Activated naive CD4-positive, alpha-beta T cell treated with Interleukin-2 at 50 U/mL for 16 hours (primary cell): Measurements from ENCODE around the gene PCBP2.
A peak's percentile ranks its signal among the peaks of the same experiment; 100 is the strongest.
"Not testable (repeated sequence)": the region's sequence is repeated elsewhere in the genome, so short reads cannot be mapped to it uniquely, and the experiment has no call there.

Source experiments
- DNase-seq: peaks from one replicate; pipeline ENCODE4 v3.0.0-alpha.2; 2020

The PCBP2 gene

DNA sequence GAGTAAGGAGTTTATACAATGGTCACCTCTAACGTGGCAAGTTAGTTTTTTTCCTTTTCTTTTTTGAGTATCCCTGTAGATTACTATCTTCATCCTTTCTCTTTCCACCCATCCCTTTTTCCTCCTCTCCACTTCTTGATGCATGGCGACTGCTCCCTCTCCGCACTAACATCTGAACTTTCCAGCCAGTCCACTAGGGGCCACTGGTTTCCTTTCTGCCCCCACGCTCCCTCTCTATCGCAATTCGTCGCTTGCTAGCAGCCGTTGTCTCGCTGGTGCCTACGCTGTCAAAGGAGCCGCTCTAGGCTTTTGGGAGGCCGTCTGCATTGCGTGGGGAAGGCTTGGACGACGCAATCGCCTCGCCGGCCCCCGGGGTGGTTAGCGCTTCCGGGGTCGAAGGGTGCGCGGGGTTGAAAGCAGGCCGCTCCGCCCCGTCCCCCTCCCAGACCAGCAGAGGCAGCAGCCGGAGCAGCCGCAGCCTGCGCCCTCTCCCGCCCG is at the start of gene PCBP2:
TSS of gene PCBP2 (plus strand) at position 442 of the 498 bp plus-strand sequence. CDS start 2,699 bp downstream, outside the sequence.
- peak; percentile 98 for DNase-seq

DNA sequence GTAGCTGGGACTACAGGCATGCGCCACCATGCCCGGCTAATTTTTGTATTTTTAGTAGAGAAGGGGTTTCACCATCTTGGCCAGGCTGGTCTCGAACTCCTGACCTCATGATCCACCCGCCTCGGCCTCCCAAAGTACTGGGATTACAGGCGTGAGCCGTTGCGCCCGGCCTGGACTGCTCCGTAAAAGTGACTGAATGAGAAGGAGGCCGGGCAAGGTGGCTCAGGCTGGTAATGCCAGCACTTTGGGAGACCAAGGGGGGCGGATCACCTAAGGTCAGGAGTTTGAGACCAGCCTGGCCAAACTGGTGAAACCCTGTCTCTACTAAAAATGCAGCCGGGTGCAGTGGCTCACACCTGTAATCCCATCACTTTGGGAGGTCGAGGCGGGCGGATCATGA is 49.6 kb upstream of the PCBP2 start:
- not testable (repeated sequence) for DNase-seq

DNA sequence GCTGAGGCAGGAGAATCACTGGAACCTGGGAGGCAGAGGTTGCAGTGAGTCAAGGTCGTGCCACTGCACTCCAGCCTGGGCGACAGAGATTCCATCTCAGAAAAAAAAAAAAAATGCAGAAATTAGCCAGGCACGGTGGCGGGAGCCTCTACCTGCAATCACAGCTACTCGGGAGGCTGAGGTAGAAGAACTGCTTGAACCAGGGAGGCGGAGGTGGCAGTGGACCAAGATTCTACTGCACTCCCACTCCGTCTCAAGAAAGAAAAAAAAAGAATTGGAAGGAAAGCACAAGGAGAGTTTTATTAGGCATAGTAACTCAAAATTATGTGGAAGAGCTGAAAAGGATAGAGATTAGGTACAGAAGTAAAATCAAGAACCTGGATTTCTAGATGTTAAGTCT is 49.0 kb upstream of the PCBP2 start:
- no peak for DNase-seq

DNA sequence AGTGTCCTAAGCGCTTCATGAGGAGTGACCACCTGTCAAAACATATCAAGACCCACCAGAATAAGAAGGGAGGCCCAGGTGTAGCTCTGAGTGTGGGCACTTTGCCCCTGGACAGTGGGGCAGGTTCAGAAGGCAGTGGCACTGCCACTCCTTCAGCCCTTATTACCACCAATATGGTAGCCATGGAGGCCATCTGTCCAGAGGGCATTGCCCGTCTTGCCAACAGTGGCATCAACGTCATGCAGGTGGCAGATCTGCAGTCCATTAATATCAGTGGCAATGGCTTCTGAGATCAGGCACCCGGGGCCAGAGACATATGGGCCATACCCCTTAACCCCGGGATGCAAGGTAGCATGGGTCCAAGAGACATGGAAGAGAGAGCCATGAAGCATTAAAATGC is 41.0 kb upstream of the PCBP2 start:
- DNase-seq, result no peak

DNA sequence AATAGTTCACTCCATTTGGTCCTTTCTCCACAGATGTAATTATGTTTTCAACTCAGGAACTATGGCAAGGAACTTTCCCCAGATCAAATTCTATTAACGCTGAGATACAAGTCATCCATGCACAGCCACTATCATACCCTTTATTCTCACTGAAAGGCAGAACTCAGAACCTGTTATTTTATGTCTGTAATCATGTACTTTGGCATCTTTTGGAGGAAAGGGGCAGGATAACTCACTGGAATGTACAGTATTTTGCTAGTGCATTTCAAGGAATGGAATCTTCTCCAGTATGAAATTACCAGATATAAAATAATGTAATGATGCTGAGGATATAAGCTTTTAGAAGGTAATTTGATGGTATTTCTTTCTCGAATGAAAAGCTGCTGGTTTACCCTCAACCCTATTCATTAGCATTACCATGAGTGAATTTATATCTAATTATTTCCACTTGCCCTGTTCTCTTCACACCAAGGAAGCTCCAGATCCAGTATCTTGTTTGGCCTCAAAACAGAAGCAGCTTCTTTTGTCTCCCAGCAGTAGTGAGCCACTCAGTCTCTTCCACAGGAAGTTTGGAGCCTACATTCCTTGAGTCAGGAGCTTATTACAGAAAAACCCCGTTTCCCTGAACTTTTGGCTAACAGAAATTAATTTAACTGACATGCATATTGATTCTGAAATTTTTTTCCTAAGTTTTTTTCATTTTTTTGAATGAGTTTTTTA is 38.3 kb upstream of the PCBP2 start:
- no peak for DNase-seq

DNA sequence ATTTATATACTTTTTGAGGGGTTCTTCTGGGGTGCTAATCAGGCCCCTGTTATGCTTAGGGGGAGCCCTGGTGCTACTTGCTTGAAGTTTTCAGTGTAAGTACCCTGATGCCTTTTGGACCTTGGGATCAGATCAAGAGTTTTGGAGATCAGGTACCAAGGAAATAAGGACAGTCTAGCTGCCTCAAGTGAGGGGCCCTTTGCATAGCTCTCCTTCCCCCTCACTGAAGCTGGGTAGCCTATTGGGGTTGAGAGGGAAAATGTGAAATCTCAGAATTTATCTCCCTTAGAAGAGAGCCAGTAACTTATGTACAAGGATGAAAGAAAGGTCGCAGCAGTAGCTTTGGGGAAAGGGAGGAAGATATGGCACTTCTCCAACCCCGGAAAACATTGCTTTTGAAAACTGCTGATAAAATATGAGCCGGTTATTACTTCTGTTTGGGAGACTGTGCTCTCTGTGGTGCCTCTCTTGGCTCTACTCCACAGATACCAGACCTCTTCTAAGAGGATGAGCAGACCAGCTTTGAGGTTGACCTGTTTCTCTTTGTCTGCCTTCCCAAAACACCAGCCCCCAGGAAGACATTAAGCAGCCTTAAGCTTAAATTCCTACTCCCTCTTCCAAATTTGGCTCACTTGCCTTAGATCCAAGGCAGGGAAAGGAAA is 37.0 kb upstream of the PCBP2 start:
- no peak for DNase-seq

DNA sequence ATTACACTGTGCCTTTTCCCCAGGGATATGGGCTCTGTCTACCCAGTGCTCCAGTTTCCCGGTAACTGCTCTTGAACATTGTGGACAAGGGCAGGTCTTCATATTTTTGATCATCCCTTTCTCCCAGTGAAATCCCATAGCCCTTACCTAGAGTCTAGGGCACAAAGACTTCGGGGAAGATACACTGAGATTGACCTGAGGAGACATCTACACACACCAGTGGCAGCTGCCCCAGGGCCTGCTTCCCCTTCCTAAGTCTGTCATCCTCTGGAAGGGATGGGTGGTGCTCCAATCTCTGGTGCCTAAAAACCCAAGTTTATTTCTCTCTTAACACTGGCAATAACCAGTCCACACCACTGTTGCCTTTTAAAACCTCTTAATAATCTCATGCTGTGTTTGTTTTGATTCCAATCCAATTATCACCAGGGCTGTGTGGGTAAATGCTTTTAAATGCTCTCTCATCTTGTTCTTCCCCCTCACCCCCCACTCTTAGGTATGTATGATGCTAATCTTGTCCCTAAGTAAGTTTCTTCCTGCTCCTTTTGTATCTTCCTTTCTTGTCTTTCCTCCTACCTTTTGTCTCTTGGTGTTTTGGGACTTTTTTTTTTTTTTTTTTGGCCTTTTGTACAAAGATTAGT is 36.0 kb upstream of the PCBP2 start:
- not testable (repeated sequence) for DNase-seq

DNA sequence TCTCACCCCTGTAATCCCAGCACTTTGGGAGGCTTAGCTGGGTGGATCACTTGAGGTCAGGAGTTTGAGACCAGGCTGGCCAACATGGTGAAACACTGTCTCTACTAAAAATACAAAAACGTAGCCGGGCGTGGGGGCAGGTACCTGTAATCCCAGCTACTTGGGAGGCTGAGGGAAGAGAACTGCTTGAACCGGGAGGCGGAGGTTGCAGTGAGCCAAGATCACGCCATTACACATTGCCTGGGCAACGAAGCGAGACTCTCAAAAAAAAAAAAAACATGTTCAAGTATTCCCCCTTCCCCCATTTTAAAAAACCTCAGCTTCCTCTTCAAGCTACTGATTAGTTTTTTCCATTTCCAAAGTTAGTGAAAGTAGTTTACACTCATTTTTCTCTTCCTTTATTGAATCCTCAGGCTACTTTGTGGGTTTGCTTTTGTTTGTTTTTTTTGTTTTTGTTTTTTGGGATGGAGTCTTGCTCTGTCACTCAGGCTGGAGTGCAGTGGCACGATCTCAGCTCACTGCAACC is 34.5 kb upstream of the PCBP2 start:
- DNase-seq, result not testable (repeated sequence)

DNA sequence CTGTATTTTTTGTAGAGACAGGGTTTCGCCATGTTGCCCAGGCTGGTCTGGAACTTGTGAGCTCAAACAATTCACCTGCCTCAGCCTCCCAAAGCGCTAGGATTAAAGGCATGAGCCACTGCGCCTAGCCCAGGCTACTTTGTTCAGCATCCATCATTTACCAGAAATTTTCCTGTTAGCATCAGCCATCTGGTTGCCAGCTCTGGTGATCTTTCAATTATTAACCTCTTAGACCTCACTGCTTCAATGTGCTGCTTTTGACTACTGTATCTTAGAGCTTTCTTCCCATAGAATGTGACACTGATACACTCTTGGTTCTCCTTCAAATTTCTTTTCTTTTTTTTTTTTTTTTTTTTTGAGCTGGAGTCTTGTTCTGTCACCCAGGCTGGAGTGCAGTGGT is 33.7 kb upstream of the PCBP2 start:
- DNase-seq, result no peak

DNA sequence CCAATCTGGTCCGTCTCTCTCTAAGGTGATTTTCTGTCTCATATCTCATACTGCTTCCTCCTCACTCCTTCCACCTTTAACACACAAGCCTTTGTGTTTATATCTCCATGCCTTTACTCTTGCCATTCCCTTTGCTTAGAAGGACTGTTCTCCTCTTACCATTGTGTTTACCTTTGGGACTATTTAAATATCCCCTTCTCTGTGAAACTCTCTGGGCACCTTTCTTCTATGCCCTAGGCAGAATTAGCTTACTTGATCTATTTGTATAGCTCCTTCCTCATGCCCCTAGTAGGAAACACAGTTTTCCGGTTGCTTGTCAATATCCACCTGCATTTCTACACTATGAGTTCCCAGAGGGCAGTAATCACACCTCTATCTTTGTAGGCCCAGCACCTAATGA is 32.1 kb upstream of the PCBP2 start:
- no peak for DNase-seq

DNA sequence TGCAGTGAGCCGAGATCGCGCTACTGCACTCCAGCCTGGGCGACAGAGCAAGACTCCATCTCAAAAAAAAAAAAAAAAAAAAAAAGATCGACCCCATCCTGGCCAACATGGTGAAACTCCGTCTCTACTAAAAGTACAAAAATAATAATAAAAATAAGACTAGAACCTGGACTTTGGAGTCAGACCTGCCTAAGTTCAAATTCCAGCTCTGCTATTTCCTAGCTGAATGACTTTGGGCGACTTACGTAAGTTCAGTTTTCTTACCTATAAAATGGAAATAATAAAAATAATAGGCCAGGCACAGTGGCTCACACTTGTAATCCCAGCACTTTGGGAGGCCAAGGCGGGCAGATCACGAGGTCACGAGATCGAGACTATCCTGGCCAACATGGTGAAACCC is 29.7 kb upstream of the PCBP2 start:
- DNase-seq, result not testable (repeated sequence)

DNA sequence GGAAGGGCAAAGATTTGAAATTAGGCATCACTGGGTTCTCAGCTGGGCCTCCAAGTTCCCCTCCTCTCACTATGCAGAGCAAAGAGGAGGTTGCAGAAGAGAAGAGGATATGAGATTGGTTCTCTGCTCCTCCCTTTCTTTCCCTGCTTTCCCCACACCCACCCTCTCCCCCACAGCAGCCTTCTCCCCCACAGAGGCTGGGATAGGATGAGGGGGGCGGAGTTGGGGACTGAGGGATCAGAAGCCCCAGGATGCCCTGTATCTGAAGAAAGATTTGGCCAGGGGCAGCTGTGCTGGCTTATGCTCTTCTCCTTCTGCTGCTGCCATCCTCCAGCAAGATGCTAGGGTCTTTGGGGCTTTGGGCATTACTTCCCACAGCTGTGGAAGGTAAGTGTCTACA is 28.3 kb upstream of the PCBP2 start, which contains the start of gene AMHR2:
TSS of gene AMHR2 (plus strand) at position 259 of the 400 bp plus-strand sequence. CDS start at position 339, 80 bp downstream.
- no peak for DNase-seq

DNA sequence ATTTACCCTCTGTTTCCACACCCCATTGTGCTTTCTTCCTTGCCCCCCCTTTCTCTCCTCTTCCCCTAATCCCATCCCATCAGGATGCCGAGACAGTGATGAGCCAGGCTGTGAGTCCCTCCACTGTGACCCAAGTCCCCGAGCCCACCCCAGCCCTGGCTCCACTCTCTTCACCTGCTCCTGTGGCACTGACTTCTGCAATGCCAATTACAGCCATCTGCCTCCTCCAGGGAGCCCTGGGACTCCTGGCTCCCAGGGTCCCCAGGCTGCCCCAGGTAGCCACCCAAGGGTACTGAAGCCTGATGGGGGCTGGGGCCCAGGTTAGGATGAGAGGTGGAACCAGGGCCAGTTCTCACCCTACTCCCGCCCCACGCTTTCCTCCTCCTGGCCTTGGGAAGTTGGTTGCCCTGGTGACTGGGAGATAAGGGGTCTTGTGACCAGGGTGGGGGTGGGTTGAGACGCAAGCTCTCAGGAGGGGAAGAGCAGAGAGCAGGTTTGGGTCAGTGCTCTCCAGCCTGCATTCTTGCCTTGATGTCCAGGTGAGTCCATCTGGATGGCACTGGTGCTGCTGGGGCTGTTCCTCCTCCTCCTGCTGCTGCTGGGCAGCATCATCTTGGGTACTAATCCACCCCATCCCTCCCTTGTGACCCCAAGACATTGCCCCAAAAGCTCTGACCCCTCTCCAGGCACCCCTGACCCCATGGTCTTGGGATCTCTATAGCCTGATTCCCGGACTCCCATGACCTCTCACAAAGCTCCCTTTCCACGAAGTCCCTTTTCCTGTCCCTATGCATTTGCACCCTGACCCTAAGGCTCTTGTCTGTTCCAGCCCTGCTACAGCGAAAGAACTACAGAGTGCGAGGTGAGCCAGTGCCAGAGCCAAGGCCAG is 27.0 kb upstream of the PCBP2 start:
- no peak for DNase-seq

DNA sequence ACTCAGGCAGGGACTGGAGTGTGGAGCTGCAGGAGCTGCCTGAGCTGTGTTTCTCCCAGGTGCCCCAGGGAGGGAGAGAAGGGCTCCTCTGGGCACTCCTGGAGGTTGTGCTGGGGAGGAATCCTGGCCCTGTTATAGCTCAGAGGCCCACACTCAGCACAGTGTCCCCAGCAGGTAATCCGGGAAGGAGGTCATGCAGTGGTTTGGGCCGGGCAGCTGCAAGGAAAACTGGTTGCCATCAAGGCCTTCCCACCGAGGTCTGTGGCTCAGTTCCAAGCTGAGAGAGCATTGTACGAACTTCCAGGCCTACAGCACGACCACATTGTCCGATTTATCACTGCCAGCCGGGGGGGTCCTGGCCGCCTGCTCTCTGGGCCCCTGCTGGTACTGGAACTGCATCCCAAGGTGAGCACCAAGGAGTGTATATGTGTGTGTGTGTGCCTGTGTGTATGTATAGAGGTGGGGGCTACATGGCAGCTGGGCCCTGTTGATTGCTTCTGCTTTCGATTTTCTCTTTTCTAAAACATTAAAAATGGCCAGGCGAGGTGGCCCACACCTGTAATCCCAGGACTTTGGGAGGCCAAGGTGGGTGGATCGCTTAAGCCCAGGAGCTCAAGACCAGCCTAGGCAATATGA is 26.3 kb upstream of the PCBP2 start:
- no peak for DNase-seq

DNA sequence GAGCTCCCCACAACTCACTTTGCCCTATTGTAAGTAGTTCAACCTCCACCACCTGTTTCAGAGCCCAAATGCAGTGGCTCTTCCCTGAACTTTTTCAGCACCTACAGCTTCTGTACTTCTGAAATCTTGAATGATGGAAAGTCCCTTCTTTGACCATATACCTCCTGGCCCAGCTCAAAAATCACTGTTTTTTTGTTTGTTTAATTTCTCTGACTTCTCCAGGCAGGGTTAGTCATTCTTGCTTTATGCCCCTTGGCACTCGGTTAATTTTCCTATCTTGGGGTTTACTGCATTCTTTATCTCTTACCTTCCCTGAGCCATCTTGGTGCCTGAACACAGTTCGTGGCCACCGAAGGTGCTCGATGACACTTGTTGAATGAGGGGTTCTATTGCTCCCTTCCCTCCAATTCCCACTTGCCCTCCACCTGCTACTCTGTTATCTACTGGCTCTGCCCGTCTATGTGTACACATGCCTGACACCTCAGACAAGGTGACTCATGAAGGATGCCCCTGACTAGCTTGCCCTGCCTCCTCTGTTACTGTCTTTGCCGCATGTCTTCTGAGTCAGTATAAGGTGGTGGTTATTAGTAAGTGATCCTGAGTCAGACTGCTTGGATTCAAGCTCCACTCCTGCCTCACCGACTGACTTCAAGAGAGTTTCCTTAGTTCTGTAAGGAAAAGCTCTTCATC is 23.9 kb upstream of the PCBP2 start:
- peak; percentile 42 for DNase-seq

DNA sequence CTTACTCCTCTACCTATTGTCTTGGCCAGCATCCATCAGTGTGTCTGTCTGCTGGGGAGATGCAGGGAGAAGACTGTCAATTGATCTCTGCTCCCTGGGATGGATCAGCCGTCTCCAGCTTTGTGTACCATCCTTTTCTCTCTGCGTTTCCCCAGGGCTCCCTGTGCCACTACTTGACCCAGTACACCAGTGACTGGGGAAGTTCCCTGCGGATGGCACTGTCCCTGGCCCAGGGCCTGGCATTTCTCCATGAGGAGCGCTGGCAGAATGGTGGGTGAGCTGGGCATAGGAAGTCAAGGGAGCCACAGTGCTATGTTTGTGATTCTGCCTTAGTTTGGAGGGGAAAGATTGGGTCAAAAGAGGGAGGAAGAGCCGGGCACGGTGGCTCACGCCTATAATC is 23.2 kb upstream of the PCBP2 start:
- DNase-seq, result no peak

DNA sequence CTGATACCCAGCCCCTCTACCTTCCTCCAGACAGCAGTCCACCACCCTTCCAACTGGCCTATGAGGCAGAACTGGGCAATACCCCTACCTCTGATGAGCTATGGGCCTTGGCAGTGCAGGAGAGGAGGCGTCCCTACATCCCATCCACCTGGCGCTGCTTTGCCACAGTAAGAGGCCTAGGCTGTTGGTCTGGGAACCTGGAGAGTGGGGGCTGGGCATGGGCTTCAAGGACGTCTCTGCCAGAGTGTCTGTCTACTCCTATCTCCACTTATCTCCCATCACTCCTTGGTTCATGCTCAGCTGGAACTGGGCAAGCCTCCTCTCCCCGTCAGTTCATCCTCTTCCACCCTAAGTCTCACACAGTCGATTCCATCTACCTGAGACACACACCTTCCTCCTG is 21.8 kb upstream of the PCBP2 start:
- no peak for DNase-seq

DNA sequence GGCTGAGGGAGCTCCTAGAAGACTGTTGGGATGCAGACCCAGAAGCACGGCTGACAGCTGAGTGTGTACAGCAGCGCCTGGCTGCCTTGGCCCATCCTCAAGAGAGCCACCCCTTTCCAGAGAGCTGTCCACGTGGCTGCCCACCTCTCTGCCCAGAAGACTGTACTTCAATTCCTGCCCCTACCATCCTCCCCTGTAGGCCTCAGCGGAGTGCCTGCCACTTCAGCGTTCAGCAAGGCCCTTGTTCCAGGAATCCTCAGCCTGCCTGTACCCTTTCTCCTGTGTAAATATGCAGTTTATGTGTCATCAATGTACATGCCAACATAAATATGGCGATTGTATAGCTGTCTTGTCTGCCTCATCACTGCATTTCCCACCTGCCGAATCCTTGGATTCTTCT is 20.7 kb upstream of the PCBP2 start:
- DNase-seq, result no peak

DNA sequence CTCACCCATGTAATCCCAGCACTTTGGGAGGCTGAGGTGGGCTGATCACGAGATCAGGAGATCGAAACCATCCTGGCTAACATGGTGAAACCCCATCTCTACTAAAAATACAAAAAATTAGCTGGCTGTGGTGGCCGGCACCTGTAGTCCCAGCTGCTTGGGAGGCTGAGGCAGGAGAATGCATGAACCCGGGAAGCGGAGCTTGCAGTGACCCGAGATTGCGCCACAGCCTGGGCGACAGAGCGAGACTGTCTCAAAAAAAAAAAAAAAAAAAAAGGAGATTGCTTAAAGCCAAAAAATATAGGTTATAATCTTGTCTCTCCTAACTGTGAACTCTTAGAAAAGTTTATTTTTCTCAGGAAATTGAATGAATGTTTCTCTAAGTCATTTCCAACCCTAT is 16.6 kb upstream of the PCBP2 start:
- not testable (repeated sequence) for DNase-seq

DNA sequence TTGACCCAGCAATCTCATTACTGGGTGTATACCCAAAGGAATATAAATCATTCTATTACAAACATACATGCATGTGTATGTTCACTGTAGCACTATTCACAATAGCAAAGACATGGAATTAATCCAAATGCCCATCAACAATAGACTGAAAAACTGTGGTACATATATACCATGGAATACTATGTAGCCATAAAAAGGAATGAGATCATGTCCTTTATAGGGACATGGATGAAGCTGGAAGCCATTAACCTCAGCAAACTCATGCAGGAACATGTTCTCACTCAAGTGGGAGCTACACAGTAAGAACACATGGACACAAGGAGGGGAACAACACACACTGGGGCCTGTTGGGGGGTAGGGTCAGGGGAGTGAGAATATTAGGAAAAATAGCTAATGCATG is 12.3 kb upstream of the PCBP2 start:
- DNase-seq, result not testable (repeated sequence)
